Measurements from ENCODE around the gene ZNF280B. TPM values are rescaled to one million over a fixed set of nuclear protein-coding genes. Genes with fewer than 3 reads are reported as not detected.

The ZNF280B gene
- polyA plus RNA-seq, 1 donor from 2014 or later = 0.98 TPM

- H3K36me3 ChIP-seq (ENCODE audit: insufficient read depth, low read length) = no peaks in the 10 kb centered on the region
- no peaks in the 10 kb centered on the region for H3K9me2 ChIP-seq (ENCODE audit: insufficient read depth, low read length)
- no peak overlapping the region for H3K27ac ChIP-seq (ENCODE audit: low read length)
- H4K20me1 ChIP-seq (ENCODE audit: insufficient read depth) = no peaks in the 10 kb centered on the region
- H3K27me3 ChIP-seq (ENCODE audit: insufficient read depth, low read depth, low read length) = no peaks in the 10 kb centered on the region
- H3K4me2 ChIP-seq (ENCODE audit: low read length) = no peak overlapping the region
- no peak overlapping the region for H2AFZ ChIP-seq (ENCODE audit: low read depth, low read length)
- H3K4me3 ChIP-seq (ENCODE audit: low read length) = no peak overlapping the region
- H3K9me3 ChIP-seq (ENCODE audit: low read length) = no peaks in the 10 kb centered on the region
- H3K9ac ChIP-seq (ENCODE audit: low read length) = no peak overlapping the region
- H3K79me2 ChIP-seq (replicated peaks; ENCODE audit: insufficient read depth, low read length) = no peaks in the 10 kb centered on the region
- TF ChIP-seq EP300 (conservative IDR thresholded peaks at IDR 0.05; ENCODE audit: poor library complexity, severe bottlenecking) = no peak
- H3F3A ChIP-seq (ENCODE audit: insufficient read depth, low read length, poor library complexity, severe bottlenecking) = no peaks in the 10 kb centered on the region
These were observed 39.8 kb upstream of the ZNF280B start for GRCh38 chr22:22548317-22548716.

DNA sequence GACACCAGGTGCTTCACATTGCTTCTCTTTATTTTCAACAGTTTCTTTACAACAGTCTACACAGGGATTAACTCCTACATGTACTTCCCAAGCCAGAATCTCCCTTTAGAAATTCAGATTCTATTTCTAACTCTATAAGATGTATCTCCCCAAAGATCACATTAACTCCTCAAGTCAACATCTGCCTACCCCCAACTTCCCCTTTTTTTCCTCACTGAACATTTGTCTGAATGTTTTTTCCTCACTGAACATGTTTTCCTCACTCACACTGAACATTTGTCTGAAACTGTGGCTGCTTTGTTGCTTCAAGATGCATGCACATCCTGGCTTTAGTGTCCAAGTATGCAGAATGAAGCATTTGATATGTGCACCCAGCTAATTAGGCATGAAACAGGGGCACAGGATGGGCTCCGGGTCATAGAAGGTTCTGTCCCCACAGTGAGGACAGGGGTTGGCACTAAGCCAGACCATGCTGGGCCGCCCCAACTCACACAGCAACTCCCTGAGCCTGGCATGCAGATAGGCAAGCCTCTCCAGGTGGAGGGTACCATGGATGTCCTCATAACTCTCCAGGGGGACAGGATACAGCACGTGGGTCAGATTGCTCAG is 39.3 kb upstream of the ZNF280B start:
- no peaks in the 10 kb centered on the region for H3K36me3 ChIP-seq (ENCODE audit: insufficient read depth, low read length)
- H3K9me3 ChIP-seq (ENCODE audit: low read length) = no peaks in the 10 kb centered on the region
- no peaks in the 10 kb centered on the region for H3F3A ChIP-seq (ENCODE audit: insufficient read depth, low read length, poor library complexity, severe bottlenecking)
- H3K9me2 ChIP-seq (ENCODE audit: insufficient read depth, low read length) = no peaks in the 10 kb centered on the region
- no peaks in the 10 kb centered on the region for H4K20me1 ChIP-seq (ENCODE audit: insufficient read depth)
- no peak overlapping the region for H3K4me3 ChIP-seq (ENCODE audit: low read length)
- no peak overlapping the region for H3K4me2 ChIP-seq (ENCODE audit: low read length)
- H3K27ac ChIP-seq (ENCODE audit: low read length) = no peak overlapping the region
- no peak overlapping the region for H3K9ac ChIP-seq (ENCODE audit: low read length)
- no peak for TF ChIP-seq REST (IDR thresholded peaks at IDR 0.05; ENCODE audit: borderline replicate concordance)
- TF ChIP-seq CTCF (IDR thresholded peaks at IDR 0.05; ENCODE audit: poor library complexity, severe bottlenecking) = no peak
- no peak for TF ChIP-seq POLR2AphosphoS5 (IDR thresholded peaks at IDR 0.05)
- TF ChIP-seq SMC3 (conservative IDR thresholded peaks at IDR 0.05; ENCODE audit: poor library complexity) = no peak
- no peak for TF ChIP-seq EZH2 (IDR thresholded peaks at IDR 0.05; ENCODE audit: borderline replicate concordance, insufficient read depth, low read length, poor library complexity, severe bottlenecking)
- TF ChIP-seq TAF1 (IDR thresholded peaks at IDR 0.05; ENCODE audit: low read depth) = no peak
- TF ChIP-seq MXI1 (conservative IDR thresholded peaks at IDR 0.05; ENCODE audit: poor library complexity, severe bottlenecking) = no peak
- no peak for TF ChIP-seq RAD21 (conservative IDR thresholded peaks at IDR 0.05)
- no peak for TF ChIP-seq EP300 (conservative IDR thresholded peaks at IDR 0.05; ENCODE audit: poor library complexity, severe bottlenecking)
- H2AFZ ChIP-seq (ENCODE audit: low read depth, low read length) = no peak overlapping the region
- no peaks in the 10 kb centered on the region for H3K27me3 ChIP-seq (ENCODE audit: insufficient read depth, low read depth, low read length)
- no peaks in the 10 kb centered on the region for H3K79me2 ChIP-seq (replicated peaks; ENCODE audit: insufficient read depth, low read length)

Data from neural cell (in vitro differentiated cells).